Panc1 (cell line): ENCODE data around the gene SETD2. TPM values are rescaled to one million over a fixed set of nuclear protein-coding genes. Genes with fewer than 3 reads are reported as not detected.

Source experiments
- ATAC-seq: fragments of 200-7000 bp; cut with Tn5 transposase; 2 replicates; pipeline ENCODE4 v1.9.1; 2020; ENCODE audit warnings: mild to moderate bottlenecking, moderate library complexity
- BruUV-seq: library from RNA; stranded (reverse); fragments of 400-500 nt; replicated peaks from 2 replicates; lab custom pipeline; 2021; lab: Mats Ljungman, UMichigan
- CTCF ChIA-PET: fragments of 300-600 bp; sonication (Branson Sonifier 250); formaldehyde crosslinking; loops from one replicate; lab custom pipeline; 2022; ENCODE audit warnings: antibody characterized with exemption; lab: Charles Lee
- POLR2A ChIA-PET: fragments of 300-600 bp; sonication (Branson Sonifier 250); formaldehyde crosslinking; loops from one replicate; lab custom pipeline; 2022; ENCODE audit warnings: antibody characterized with exemption; lab: Charles Lee
- DNase-seq: peaks from one replicate; pipeline ENCODE4 v3.0.0-alpha.2; 2010; ENCODE audit warnings: low read depth, low spot score
- H3K27ac ChIP-seq: 2 replicates; pipeline ENCODE4 v1.5.1; 2011; ENCODE audit warnings: mild to moderate bottlenecking, low read length, inconsistent platforms
- H3K27me3 ChIP-seq: fragments of 200-500 bp; sonication (Bioruptor generic); 2 replicates; pipeline ENCODE4 v1.6.0; 2014; ENCODE audit warnings: low read length, inconsistent platforms; ENCODE audit not compliant: control insufficient read depth, insufficient read depth
- H3K36me3 ChIP-seq: fragments of 200-500 bp; sonication (Bioruptor generic); 2 replicates; pipeline ENCODE4 v1.5.1; 2014; ENCODE audit warnings: inconsistent platforms, mild to moderate bottlenecking, low read length, moderate library complexity; ENCODE audit not compliant: control insufficient read depth, insufficient read depth
- H3K4me1 ChIP-seq: 2 replicates; pipeline ENCODE4 v1.5.1; 2011; ENCODE audit warnings: inconsistent platforms, mild to moderate bottlenecking, low read length, moderate library complexity; ENCODE audit not compliant: control insufficient read depth, insufficient read depth
- H3K4me3 ChIP-seq, 2 experiments: 2 replicates each; pipeline ENCODE4 v1.5.1; 2011 to 2012; ENCODE audit warnings: low read depth in 2 of 2, low read length in 2 of 2, mild to moderate bottlenecking in 2 of 2, inconsistent platforms in 1 of 2, moderate library complexity in 1 of 2
- H3K9me3 ChIP-seq: fragments of 200-500 bp; sonication (Bioruptor generic); 2 replicates; pipeline ENCODE4 v1.5.1; 2014; ENCODE audit warnings: low read depth, mild to moderate bottlenecking, inconsistent platforms, low read length, moderate library complexity; ENCODE audit not compliant: control insufficient read depth, insufficient read depth
- CTCF ChIP-seq: fragments of 450-650 bp; IDR thresholded peaks from 2 replicates; pipeline ENCODE4 v1.5.1; 2017; ENCODE audit warnings: mild to moderate bottlenecking
- POLR2AphosphoS5 ChIP-seq: IDR thresholded peaks from 2 replicates; pipeline ENCODE4 v1.6.1; 2012; ENCODE audit warnings: mild to moderate bottlenecking, low read depth, low read length, moderate library complexity
- REST ChIP-seq, 2 experiments: IDR thresholded peaks; 2 replicates each; pipeline ENCODE4 v1.6.1; 2011 to 2012; ENCODE audit warnings: low read depth in 2 of 2, control low read depth in 1 of 2, low read length in 1 of 2, mild to moderate bottlenecking in 1 of 2, moderate library complexity in 1 of 2; ENCODE audit not compliant: insufficient read depth in 1 of 2
- TCF7L2 ChIP-seq: IDR thresholded peaks from 2 replicates; pipeline ENCODE4 v1.6.1; 2011; ENCODE audit warnings: mild to moderate bottlenecking, low read depth, low read length, inconsistent platforms
- in situ Hi-C: cut with HindIII; loops from 2 replicates; pipeline ENCODE4 v1.10.0; 2016; ENCODE audit warnings: low sequenced_read_pairs, low pct_unique_long_range_greater_than_20kb
- intact Hi-C: fragments of 100-400 bp; cut with micrococcal nuclease; formaldehyde crosslinking; loops from one replicate; pipeline ENCODE4 v1.10.0; 2022; ENCODE audit not compliant: unreplicated experiment
- total RNA-seq: library from RNA; stranded (reverse); gene quantifications from one replicate; pipeline ENCODE4 v1.2.1, GENCODE V29; 2021; ENCODE audit not compliant: unreplicated experiment

SETD2 gene
- total RNA-seq, 1 experiment from 2014 or later: 32.6 TPM

GRCh38 chr3:47036145-47036544 lies 127.8 kb downstream of the SETD2 start:
- in situ Hi-C loops (no loop called here), intact Hi-C loops (no loop called here)
- no peaks in the 10 kb centered on the region for H3K27me3 ChIP-seq
- POLR2A ChIA-PET: no interaction called here
- H3K4me3 ChIP-seq: no peak overlapping the region
- DNase-seq: no peak
- TF ChIP-seq CTCF (no peak), REST (IDR thresholded peaks at IDR 0.05; ENCODE audit: insufficient read depth in 1 of 2, low read depth in 2 of 2, low read length in 1 of 2) (no peak)
- peaks cover 2% of the 10 kb centered on the region; the same call in 1 of the 2 replicates for H3K36me3 ChIP-seq
- peak overlapping the region; percentile 46 for H3K27ac ChIP-seq
- H3K9me3 ChIP-seq: no peaks in the 10 kb centered on the region
- CTCF ChIA-PET: no interaction called here
- ATAC-seq: no peak
- BruUV-seq: no TSS peak
- no peaks in the 10 kb centered on the region; the same call in 1 of the 2 replicates for H3K4me1 ChIP-seq

- Histone ChIP-seq H3K4me1 (no peaks in the 10 kb centered on the region; the same call in 1 of the 2 replicates), H3K4me3 (no peak overlapping the region), H3K9me3 (no peaks in the 10 kb centered on the region), H3K36me3 (peaks cover 2% of the 10 kb centered on the region; the same call in 1 of the 2 replicates), H3K27ac (peak overlapping the region; percentile 59), H3K27me3 (no peaks in the 10 kb centered on the region)
- intact Hi-C loops: no loop called here
- TF ChIP-seq REST (IDR thresholded peaks at IDR 0.05; ENCODE audit: insufficient read depth in 1 of 2, low read depth in 2 of 2, low read length in 1 of 2) (no peak), POLR2AphosphoS5 (no peak), TCF7L2 (no peak; the same call in 1 of the 2 replicates)
- TSS peak; percentile 61 for BruUV-seq
- POLR2A ChIA-PET: no interaction called here
- in situ Hi-C loops: no loop called here
- DNase-seq (no peak), ATAC-seq (peak; percentile 60; the same call in 1 of the 2 replicates)
- CTCF ChIA-PET: no interaction called here
Measured at GRCh38 chr3:47035645-47036044, 128.3 kb downstream of the SETD2 start.
